ENCODE measurements around the gene LRRC4C.

LRRC4C gene

GRCh38 chr11:40255457-40255856 lies 1204.0 kb downstream of the LRRC4C start:
- Histone ChIP-seq H2AK5ac (ENCODE audit: low read length, severe bottlenecking) (no peak overlapping the region), H3K27me3 (ENCODE audit: control insufficient read depth in 1 of 2, insufficient read depth in 1 of 2, low read length in 2 of 2) (no peaks in the 10 kb centered on the region), H3K14ac (ENCODE audit: low read length in 2 of 2) (no peak overlapping the region), H4K8ac (ENCODE audit: low read length) (no peak overlapping the region), H2AFZ (ENCODE audit: low read depth, low read length) (no peak overlapping the region), H3K9me3 (ENCODE audit: control insufficient read depth, low read length) (no peaks in the 10 kb centered on the region), H3K23ac (ENCODE audit: low read length in 2 of 2) (no peak overlapping the region), H3K18ac (ENCODE audit: low read depth in 1 of 2, low read length in 2 of 2) (no peak overlapping the region), H3K4me1 (ENCODE audit: control insufficient read depth, insufficient read depth, low read depth, low read length) (no peaks in the 10 kb centered on the region), H2BK15ac (ENCODE audit: low read depth, poor library complexity, severe bottlenecking) (no peak overlapping the region), H3K36me3 (ENCODE audit: control insufficient read depth in 1 of 2, insufficient read depth in 2 of 2, low read depth in 1 of 2, low read length in 2 of 2) (no peaks in the 10 kb centered on the region), H2BK5ac (ENCODE audit: low read depth, low read length, poor library complexity, severe bottlenecking) (no peak overlapping the region), H3K9ac (ENCODE audit: low read length) (no peak overlapping the region), H3K79me1 (replicated peaks; ENCODE audit: low read length, poor library complexity, severe bottlenecking) (no peaks in the 10 kb centered on the region), H4K91ac (ENCODE audit: low read length) (no peak overlapping the region), H3K4me2 (ENCODE audit: low read length, poor library complexity, severe bottlenecking) (no peak overlapping the region), H3K4me3 (ENCODE audit: insufficient read depth in 1 of 2, low read depth in 1 of 2, low read length in 2 of 2) (no peak overlapping the region), H3K4ac (ENCODE audit: low read depth in 1 of 2, low read length in 2 of 2) (no peak overlapping the region), H3K27ac (ENCODE audit: low read length, poor library complexity, severe bottlenecking) (no peak overlapping the region), H2BK12ac (ENCODE audit: low read length in 2 of 2) (no peak overlapping the region), H2BK120ac (ENCODE audit: low read depth, low read length) (no peak overlapping the region)
- WGBS, result no CpG with 5 or more reads among the region's 1 CpG
- DNase-seq, result no peak

- H3K27me3 ChIP-seq (ENCODE audit: control insufficient read depth in 1 of 2, insufficient read depth in 1 of 2, low read length in 2 of 2), result no peaks in the 10 kb centered on the region
- H3K9ac ChIP-seq (ENCODE audit: low read length), result no peak overlapping the region
- no peak overlapping the region for H3K4ac ChIP-seq (ENCODE audit: low read depth in 1 of 2, low read length in 2 of 2)
- no peak overlapping the region for H2AFZ ChIP-seq (ENCODE audit: low read depth, low read length)
- H4K91ac ChIP-seq (ENCODE audit: low read length), result no peak overlapping the region
- no peak overlapping the region for H3K14ac ChIP-seq (ENCODE audit: low read length in 2 of 2)
- H2AK5ac ChIP-seq (ENCODE audit: low read length, severe bottlenecking), result no peak overlapping the region
- H3K18ac ChIP-seq (ENCODE audit: low read depth in 1 of 2, low read length in 2 of 2), result no peak overlapping the region
- H3K36me3 ChIP-seq (ENCODE audit: control insufficient read depth in 1 of 2, insufficient read depth in 2 of 2, low read depth in 1 of 2, low read length in 2 of 2), result no peaks in the 10 kb centered on the region
- no peak overlapping the region for H4K8ac ChIP-seq (ENCODE audit: low read length)
- H3K9me3 ChIP-seq (ENCODE audit: control insufficient read depth, low read length), result no peaks in the 10 kb centered on the region
- no peak overlapping the region for H2BK120ac ChIP-seq (ENCODE audit: low read depth, low read length)
- no peaks in the 10 kb centered on the region for H3K79me1 ChIP-seq (replicated peaks; ENCODE audit: low read length, poor library complexity, severe bottlenecking)
- H2BK12ac ChIP-seq (ENCODE audit: low read length in 2 of 2), result no peak overlapping the region
- H3K4me2 ChIP-seq (ENCODE audit: low read length, poor library complexity, severe bottlenecking), result no peak overlapping the region
- no peak overlapping the region for H3K23ac ChIP-seq (ENCODE audit: low read length in 2 of 2)
- no CpG with 5 or more reads among the region's 1 CpG for WGBS
- no peak overlapping the region for H3K27ac ChIP-seq (ENCODE audit: low read length, poor library complexity, severe bottlenecking)
- no peak overlapping the region for H2BK5ac ChIP-seq (ENCODE audit: low read depth, low read length, poor library complexity, severe bottlenecking)
- no peaks in the 10 kb centered on the region for H3K4me1 ChIP-seq (ENCODE audit: control insufficient read depth, insufficient read depth, low read depth, low read length)
- no peak for DNase-seq
- H3K4me3 ChIP-seq (ENCODE audit: insufficient read depth in 1 of 2, low read depth in 1 of 2, low read length in 2 of 2), result no peak overlapping the region
- no peak overlapping the region for H2BK15ac ChIP-seq (ENCODE audit: low read depth, poor library complexity, severe bottlenecking)
These were observed 1206.3 kb downstream of the LRRC4C start for GRCh38 chr11:40253166-40253565.

DNA sequence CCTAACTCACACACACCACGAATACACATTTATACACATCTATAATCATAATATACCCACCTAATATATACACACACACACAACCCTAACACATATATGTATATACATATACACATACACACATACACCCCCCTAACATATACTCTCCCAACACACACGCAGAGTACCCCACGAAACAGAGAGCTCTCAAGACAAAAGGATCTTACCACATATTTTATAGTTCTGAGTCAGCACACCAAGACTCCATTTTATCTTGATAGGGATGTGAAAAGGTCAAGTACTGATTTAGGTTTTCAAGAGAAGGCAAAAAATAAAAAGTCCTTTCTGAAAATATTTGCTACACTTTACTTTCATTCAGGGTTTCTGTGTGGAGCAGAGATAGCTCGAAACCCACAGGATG lies 1207.2 kb downstream of the LRRC4C start:
- Histone ChIP-seq H2BK120ac (ENCODE audit: low read depth, low read length) (no peak overlapping the region), H3K36me3 (ENCODE audit: control insufficient read depth in 1 of 2, insufficient read depth in 2 of 2, low read depth in 1 of 2, low read length in 2 of 2) (no peaks in the 10 kb centered on the region), H4K91ac (ENCODE audit: low read length) (no peak overlapping the region), H3K4me1 (ENCODE audit: control insufficient read depth, insufficient read depth, low read depth, low read length) (no peaks in the 10 kb centered on the region), H2AK5ac (ENCODE audit: low read length, severe bottlenecking) (no peak overlapping the region), H3K27ac (ENCODE audit: low read length, poor library complexity, severe bottlenecking) (no peak overlapping the region), H3K27me3 (ENCODE audit: control insufficient read depth in 1 of 2, insufficient read depth in 1 of 2, low read length in 2 of 2) (no peaks in the 10 kb centered on the region), H2BK5ac (ENCODE audit: low read depth, low read length, poor library complexity, severe bottlenecking) (no peak overlapping the region), H3K18ac (ENCODE audit: low read depth in 1 of 2, low read length in 2 of 2) (no peak overlapping the region), H2BK15ac (ENCODE audit: low read depth, poor library complexity, severe bottlenecking) (no peak overlapping the region), H3K9me3 (ENCODE audit: control insufficient read depth, low read length) (no peaks in the 10 kb centered on the region), H3K4me3 (ENCODE audit: insufficient read depth in 1 of 2, low read depth in 1 of 2, low read length in 2 of 2) (no peak overlapping the region), H3K9ac (ENCODE audit: low read length) (no peak overlapping the region), H2AFZ (ENCODE audit: low read depth, low read length) (no peak overlapping the region), H3K79me1 (replicated peaks; ENCODE audit: low read length, poor library complexity, severe bottlenecking) (no peaks in the 10 kb centered on the region), H3K4me2 (ENCODE audit: low read length, poor library complexity, severe bottlenecking) (no peak overlapping the region), H4K8ac (ENCODE audit: low read length) (no peak overlapping the region), H3K4ac (ENCODE audit: low read depth in 1 of 2, low read length in 2 of 2) (no peak overlapping the region), H3K14ac (ENCODE audit: low read length in 2 of 2) (no peak overlapping the region), H3K23ac (ENCODE audit: low read length in 2 of 2) (no peak overlapping the region), H2BK12ac (ENCODE audit: low read length in 2 of 2) (no peak overlapping the region)
- WGBS, result 87% methylated on average over 3 of the region's 4 CpGs
- DNase-seq, result peak; percentile 8

DNA sequence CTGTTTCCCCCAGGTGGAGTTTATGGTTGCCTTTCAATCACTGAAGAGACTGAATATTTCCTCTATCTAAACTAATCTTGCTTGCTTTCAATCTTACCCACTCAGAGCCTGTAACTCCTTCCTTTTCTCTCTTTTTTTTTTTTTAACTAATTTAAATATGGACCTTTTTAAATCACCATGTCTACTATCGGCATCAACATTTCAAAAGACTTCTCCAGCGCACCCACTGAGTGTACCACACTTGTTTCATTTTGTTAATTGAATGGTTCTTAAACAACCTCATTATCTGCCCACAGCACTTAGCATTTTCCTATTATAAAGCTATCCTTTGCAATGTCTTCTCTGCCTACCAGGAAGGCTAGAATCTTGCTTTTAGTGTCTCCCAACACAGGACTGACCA lies 1212.5 kb downstream of the LRRC4C start:
- no peaks in the 10 kb centered on the region for H3K4me1 ChIP-seq (ENCODE audit: control insufficient read depth, insufficient read depth, low read depth, low read length)
- no peak overlapping the region for H3K27ac ChIP-seq (ENCODE audit: low read length, poor library complexity, severe bottlenecking)
- no peak overlapping the region for H2BK5ac ChIP-seq (ENCODE audit: low read depth, low read length, poor library complexity, severe bottlenecking)
- H2BK12ac ChIP-seq (ENCODE audit: low read length in 2 of 2), result no peak overlapping the region
- DNase-seq, result no peak
- H2BK15ac ChIP-seq (ENCODE audit: low read depth, poor library complexity, severe bottlenecking), result no peak overlapping the region
- H3K9me3 ChIP-seq (ENCODE audit: control insufficient read depth, low read length), result no peaks in the 10 kb centered on the region
- no peak overlapping the region for H3K4me3 ChIP-seq (ENCODE audit: insufficient read depth in 1 of 2, low read depth in 1 of 2, low read length in 2 of 2)
- no peaks in the 10 kb centered on the region for H3K79me1 ChIP-seq (replicated peaks; ENCODE audit: low read length, poor library complexity, severe bottlenecking)
- no peak overlapping the region for H3K9ac ChIP-seq (ENCODE audit: low read length)
- no peak overlapping the region for H4K8ac ChIP-seq (ENCODE audit: low read length)
- no peaks in the 10 kb centered on the region for H3K27me3 ChIP-seq (ENCODE audit: control insufficient read depth in 1 of 2, insufficient read depth in 1 of 2, low read length in 2 of 2)
- no peak overlapping the region for H3K4ac ChIP-seq (ENCODE audit: low read depth in 1 of 2, low read length in 2 of 2)
- no peak overlapping the region for H3K4me2 ChIP-seq (ENCODE audit: low read length, poor library complexity, severe bottlenecking)
- no peaks in the 10 kb centered on the region for H3K36me3 ChIP-seq (ENCODE audit: control insufficient read depth in 1 of 2, insufficient read depth in 2 of 2, low read depth in 1 of 2, low read length in 2 of 2)
- no peak overlapping the region for H2AK5ac ChIP-seq (ENCODE audit: low read length, severe bottlenecking)
- H2BK120ac ChIP-seq (ENCODE audit: low read depth, low read length), result no peak overlapping the region
- no peak overlapping the region for H3K14ac ChIP-seq (ENCODE audit: low read length in 2 of 2)
- H3K23ac ChIP-seq (ENCODE audit: low read length in 2 of 2), result no peak overlapping the region
- no peak overlapping the region for H4K91ac ChIP-seq (ENCODE audit: low read length)
- WGBS, result 45% methylated on average over 2 of the region's 2 CpGs
- no peak overlapping the region for H2AFZ ChIP-seq (ENCODE audit: low read depth, low read length)
- H3K18ac ChIP-seq (ENCODE audit: low read depth in 1 of 2, low read length in 2 of 2), result no peak overlapping the region

All from mesenchymal stem cell (in vitro differentiated cells and primary cell).